A549 (cell line): ENCODE data around the gene ZNHIT6. TPM values are rescaled to one million over a fixed set of nuclear protein-coding genes. Genes with fewer than 3 reads are reported as not detected.

Experiments
- ATAC-seq, 2 experiments: fragments of 200-7000 bp in 1 of 2; fragments of >200 bp in 1 of 2; cut with Nextera tagmentation in 1 of 2; cut with Tn5 transposase in 1 of 2; 3 replicates each; pipeline versions ENCODE4 v1.8.0 to v1.9.1; 2018 to 2020; ENCODE audit warnings: mild to moderate bottlenecking in 1 of 2, moderate library complexity in 1 of 2
- CTCF ChIA-PET: fragments of 300-600 bp; sonication (Branson Sonifier 250); formaldehyde crosslinking; extraction: SDS; loops from one replicate; lab custom pipeline; 2021; ENCODE audit warnings: antibody characterized with exemption, inconsistent platforms; lab: Yijun Ruan, JAX
- POLR2A ChIA-PET: fragments of 350-600 bp; formaldehyde crosslinking; extraction: SDS; loops from one replicate; lab custom pipeline; 2021; ENCODE audit warnings: antibody characterized with exemption, inconsistent platforms; lab: Yijun Ruan, JAX
- DNase-seq, 2 experiments: peaks; one replicate each; pipeline versions ENCODE4 v3.0.0 to v3.0.0-alpha.2; 2011 to 2016; ENCODE audit warnings: low read depth in 1 of 2, low spot score in 1 of 2
- FAIRE-seq: peaks from 2 replicates; lab custom pipeline; 2011; peaks lifted over from hg19 to GRCh38; lab: Jason Lieb, UNC
- H3K27ac ChIP-seq, 2 experiments: fragments of >200 bp; sonication (Bioruptor Twin); formaldehyde crosslinking; 3 replicates each; pipeline ENCODE4 v1.5.1; 2016 to 2017
- H3K4me1 ChIP-seq: fragments of >200 bp; sonication (Bioruptor Twin); formaldehyde crosslinking; 3 replicates; pipeline ENCODE4 v1.6.1; 2016
- H3K4me2 ChIP-seq: fragments of >200 bp; sonication (Bioruptor Twin); formaldehyde crosslinking; 3 replicates; pipeline ENCODE4 v1.6.1; 2016
- H3K4me3 ChIP-seq: fragments of >200 bp; sonication (Bioruptor Twin); formaldehyde crosslinking; 3 replicates; pipeline ENCODE4 v1.5.1; 2016
- H3K9me3 ChIP-seq: fragments of >200 bp; sonication (Bioruptor Twin); formaldehyde crosslinking; 3 replicates; pipeline ENCODE4 v1.6.1; 2016
- BHLHE40 ChIP-seq: IDR thresholded peaks from 2 replicates; pipeline ENCODE4 v1.6.1; 2012; ENCODE audit warnings: low read depth, low read length, inconsistent platforms
- CBX8 ChIP-seq: fragments of 200-600 bp; sonication (generic); IDR thresholded peaks from 2 replicates; pipeline ENCODE4 v1.6.1; 2016
- CTCF ChIP-seq: fragments of >200 bp; sonication (Bioruptor Twin); formaldehyde crosslinking; IDR thresholded peaks from 3 replicates; pipeline ENCODE4 v1.5.1; 2016
- EHF ChIP-seq: fragments of 250-450 bp; sonication (Bioruptor Pico); IDR thresholded peaks from 2 replicates; pipeline ENCODE4 v1.5.0; 2020; ENCODE audit warnings: mild to moderate bottlenecking
- GATA3 ChIP-seq: IDR thresholded peaks from 2 replicates; pipeline ENCODE4 v1.6.1; 2012; ENCODE audit warnings: borderline replicate concordance
- HOXB5 ChIP-seq: fragments of 250-450 bp; sonication (Bioruptor Pico); IDR thresholded peaks from 2 replicates; pipeline ENCODE4 v1.5.0; 2020; ENCODE audit warnings: mild to moderate bottlenecking, moderate library complexity
- JUN ChIP-seq, 2 experiments: fragments of >200 bp; sonication (Bioruptor Twin); formaldehyde crosslinking; IDR thresholded peaks; 2 replicates in 1 of 2; 3 replicates in 1 of 2; pipeline ENCODE4 v1.6.1; 2016 to 2017
- MAFK ChIP-seq: fragments of 450-650 bp; IDR thresholded peaks from 2 replicates; pipeline ENCODE4 v1.6.1; 2014; ENCODE audit not compliant: partially characterized antibody
- NFE2L2 ChIP-seq: fragments of 150-350 bp; conservative IDR thresholded peaks from 2 replicates; pipeline ENCODE4 v1.6.1; 2014; ENCODE audit warnings: low read length
- RAD21 ChIP-seq, 2 experiments: fragments of >200 bp in 1 of 2; sonication (Bioruptor Twin) in 1 of 2; formaldehyde crosslinking in 1 of 2; IDR thresholded peaks in 1 of 2; conservative IDR thresholded peaks in 1 of 2; 2 replicates in 1 of 2; 3 replicates in 1 of 2; pipeline ENCODE4 v1.6.1; 2012 to 2018; ENCODE audit warnings: inconsistent platforms in 1 of 2
- RARB ChIP-seq: fragments of 250-450 bp; sonication (Bioruptor Pico); IDR thresholded peaks from 2 replicates; pipeline ENCODE4 v1.8.0; 2021; ENCODE audit warnings: mild to moderate bottlenecking, moderate library complexity
- RCOR1 ChIP-seq: fragments of 150-350 bp; IDR thresholded peaks from 2 replicates; pipeline ENCODE4 v1.6.1; 2014; ENCODE audit warnings: antibody characterized with exemption, low read length, low read depth
- SMC3 ChIP-seq: fragments of >200 bp; sonication (Bioruptor Twin); formaldehyde crosslinking; IDR thresholded peaks from 3 replicates; pipeline ENCODE4 v1.6.1; 2018; ENCODE audit warnings: inconsistent platforms
- WGBS: methylation state at CpG from one replicate; pipeline ENCODE4 v1.1.6; 2017; ENCODE audit errors: missing lambda C conversion rate; 5-methylcytosine and 5-hydroxymethylcytosine counted together
- polyA plus RNA-seq, 4 experiments: library from polyadenylated mRNA; depleted of rRNA in 3 of 4; stranded (reverse); fragments of >200 nt; fragmentation: RNase III in 1 of 4; extraction: RNeasy Plus Mini Kit Qiagen cat#74134 plus additional on column Dnase treatment in 1 of 4; gene quantifications; 2 replicates in 3 of 4; 3 replicates in 1 of 4; pipeline ENCODE4 v1.2.3, GENCODE V29; 2011 to 2017
- TF ChIP-seq, protein P1 (sequence below): IDR thresholded peaks from 2 replicates; pipeline ENCODE4 v1.6.1; 2012; ENCODE audit warnings: low read depth, borderline replicate concordance
- TF ChIP-seq, protein P2 (sequence below): fragments of >200 bp; sonication (Bioruptor Twin); formaldehyde crosslinking; IDR thresholded peaks from 2 replicates; pipeline ENCODE4 v1.6.1; 2016

Gene ZNHIT6
- polyA plus RNA-seq, 2 of the 4 experiments (the other 2 are of a cell fraction) = 20.3 to 31.4 TPM

GRCh38 chr1:85700422-85700821 is 7.8 kb downstream of the ZNHIT6 start:
- H3K27ac ChIP-seq = no peak overlapping the region
- TF ChIP-seq RCOR1 = no peak
- TF ChIP-seq EHF (CRISPR knock-in tag) = no peak
- TF ChIP-seq BHLHE40 = no peak
- TF ChIP-seq CBX8 = no peak
- TF ChIP-seq, protein P1, sequence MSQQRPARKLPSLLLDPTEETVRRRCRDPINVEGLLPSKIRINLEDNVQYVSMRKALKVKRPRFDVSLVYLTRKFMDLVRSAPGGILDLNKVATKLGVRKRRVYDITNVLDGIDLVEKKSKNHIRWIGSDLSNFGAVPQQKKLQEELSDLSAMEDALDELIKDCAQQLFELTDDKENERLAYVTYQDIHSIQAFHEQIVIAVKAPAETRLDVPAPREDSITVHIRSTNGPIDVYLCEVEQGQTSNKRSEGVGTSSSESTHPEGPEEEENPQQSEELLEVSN = no peak
- no peak overlapping the region for H3K4me2 ChIP-seq
- ChIA-PET POLR2A (interaction anchor here (1.2 kb wide), 1 partner anchor 8 kb away, joined by 3 read pairs; the partner anchor contains the start of gene ZNHIT6), CTCF (interaction anchor here (1.3 to 4.3 kb wide), 2 partner anchors 8 to 393 kb away, joined by 3 to 23 read pairs; no protein-coding TSS in a partner anchor)
- no peak overlapping the region for H3K4me3 ChIP-seq
- no peaks in the 10 kb centered on the region for H3K4me1 ChIP-seq
- WGBS = 96% methylated on average over 4 of the region's 4 CpGs
- no peak for DNase-seq
- no peaks in the 10 kb centered on the region for H3K9me3 ChIP-seq
- FAIRE-seq = no peak
- ATAC-seq = no peak

- DNase-seq = no peak
- TF ChIP-seq RAD21 (conservative IDR thresholded peaks at IDR 0.05 in 1 of 2, IDR thresholded peaks at IDR 0.05 in 1 of 2) = no peak
- TF ChIP-seq EHF (CRISPR knock-in tag) = no peak
- no peak for TF ChIP-seq HOXB5 (CRISPR knock-in tag)
- no peak for TF ChIP-seq GATA3
- no peak for TF ChIP-seq RARB
- TF ChIP-seq, protein P2, sequence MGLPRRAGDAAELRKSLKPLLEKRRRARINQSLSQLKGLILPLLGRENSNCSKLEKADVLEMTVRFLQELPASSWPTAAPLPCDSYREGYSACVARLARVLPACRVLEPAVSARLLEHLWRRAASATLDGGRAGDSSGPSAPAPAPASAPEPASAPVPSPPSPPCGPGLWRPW = no peak
- no peak for TF ChIP-seq JUN (IDR thresholded peaks at IDR 0.05)
- ChIA-PET POLR2A (interaction anchor here (0.5 kb wide), 2 partner anchors 8 to 69 kb away, joined by 3 read pairs; no protein-coding TSS in a partner anchor), CTCF (interaction anchor here (1.7 to 4.4 kb wide), 2 partner anchors 10 to 390 kb away, joined by 4 to 25 read pairs; partner anchors contain the start of gene ZNHIT6)
- no peak overlapping the region for H3K27ac ChIP-seq
- no peak overlapping the region for H3K4me2 ChIP-seq
- peaks cover 5% of the 10 kb centered on the region; the same call in 2 of the 3 replicates for H3K4me1 ChIP-seq
- FAIRE-seq = no peak
- no peak overlapping the region for H3K4me3 ChIP-seq
- H3K9me3 ChIP-seq = no peaks in the 10 kb centered on the region
- no peak for ATAC-seq
These were observed 10.3 kb downstream of the ZNHIT6 start for GRCh38 chr1:85697895-85698294.

- POLR2A ChIA-PET = interaction anchor here (0.8 to 1.8 kb wide), 3 partner anchors 15 to 112 kb away, joined by 4 to 7 read pairs (median 7); partner anchors contain the start of genes CCN1 and ZNHIT6
- CTCF ChIA-PET = interaction anchor here (0.6 to 3.5 kb wide), 49 partner anchors 9 to 666 kb away, joined by 3 to 37 read pairs (median 4); partner anchors contain the start of genes BCL10, C1orf52, CCN1 and DDAH1
- DNase-seq = peak in 1 of 2 experiments; percentile 45
- ATAC-seq = peak; percentile 43 to 61; a peak in 4 of 6 replicates
- peak; percentile 70 for TF ChIP-seq SMC3
- peak; percentile 65 to 82 for TF ChIP-seq RAD21 (conservative IDR thresholded peaks at IDR 0.05 in 1 of 2, IDR thresholded peaks at IDR 0.05 in 1 of 2)
- no peak for TF ChIP-seq NFE2L2
- peak; percentile 64 for TF ChIP-seq CTCF
- H3K9me3 ChIP-seq = no peaks in the 10 kb centered on the region
- FAIRE-seq = no peak
- H3K4me1 ChIP-seq = peaks cover 22% of the 10 kb centered on the region; the same call in 2 of the 3 replicates
- H3K27ac ChIP-seq = peak overlapping the region; percentile 52 to 65
- peak overlapping the region; percentile 28; the same call in 2 of the 3 replicates for H3K4me2 ChIP-seq
- H3K4me3 ChIP-seq = no peak overlapping the region
- WGBS = 45% methylated on average over 1 of the region's 1 CpG
These were observed 15.4 kb downstream of the ZNHIT6 start for GRCh38 chr1:85692730-85693314.

GRCh38 chr1:85689775-85690404 is 18.3 kb downstream of the ZNHIT6 start:
- peak overlapping the region in 1 of 2 experiments; percentile 24; a peak in 2 of 6 replicates for H3K27ac ChIP-seq
- ChIA-PET POLR2A (no interaction called here), CTCF (no interaction called here)
- ATAC-seq (no peak), FAIRE-seq (no peak), DNase-seq (no peak)
- H3K4me1 ChIP-seq = peaks cover 22% of the 10 kb centered on the region; the same call in 2 of the 3 replicates
- WGBS = 95% methylated on average over 4 of the region's 4 CpGs
- TF ChIP-seq MAFK = no peak
- H3K4me3 ChIP-seq = no peak overlapping the region
- no peak overlapping the region for H3K4me2 ChIP-seq
- no peaks in the 10 kb centered on the region for H3K9me3 ChIP-seq
